CD4-positive, alpha-beta T cell (primary cell): ENCODE data around the gene ADCY7. TPM values are rescaled to one million over a fixed set of nuclear protein-coding genes. Genes with fewer than 3 reads are reported as not detected.

Experiments used
- ATAC-seq: fragments of 200-7000 bp; cut with Tn5 transposase; one replicate; pipeline ENCODE4 v1.10.0; 2022; ENCODE audit warnings: mild to moderate bottlenecking; ENCODE audit not compliant: poor library complexity
- CTCF ChIA-PET: fragments of 350-600 bp; sonication (Branson Sonifier 250); formaldehyde crosslinking; loops from one replicate; lab custom pipeline; 2021; ENCODE audit warnings: antibody characterized with exemption, inconsistent platforms; lab: Charles Lee
- POLR2A ChIA-PET: fragments of 350-600 bp; sonication (Branson Sonifier 250); formaldehyde crosslinking; loops from one replicate; lab custom pipeline; 2021; ENCODE audit warnings: antibody characterized with exemption, inconsistent platforms; lab: Charles Lee
- DNase-seq, 14 experiments: peaks; one replicate each; pipeline ENCODE4 v3.0.0-alpha.2; 2013 to 2020; ENCODE audit warnings: mixed read lengths in 2 of 14
- H3K27ac ChIP-seq, 2 donors: one replicate each; pipeline versions ENCODE4 v1.5.1 to v1.7.0; 2013; ENCODE audit warnings: low read length in 2 of 2, low read depth in 1 of 2, mild to moderate bottlenecking in 1 of 2
- H3K27me3 ChIP-seq, 2 experiments: 1 replicate in 1 of 2; 2 replicates in 1 of 2; pipeline versions ENCODE4 v1.6.1 to v1.7.0; 2013; ENCODE audit warnings: low read length in 2 of 2, control low read depth in 1 of 2, mild to moderate bottlenecking in 1 of 2, moderate library complexity in 1 of 2; ENCODE audit not compliant: insufficient read depth in 2 of 2, control insufficient read depth in 1 of 2
- H3K36me3 ChIP-seq: one replicate; pipeline ENCODE4 v1.6.1; 2013; ENCODE audit warnings: low read length, control low read depth; ENCODE audit not compliant: insufficient read depth
- H3K4me1 ChIP-seq: one replicate; pipeline ENCODE4 v1.6.1; 2013; ENCODE audit warnings: low read length, control low read depth; ENCODE audit not compliant: insufficient read depth
- H3K4me3 ChIP-seq: one replicate; pipeline ENCODE4 v1.5.1; 2013; ENCODE audit warnings: mild to moderate bottlenecking, low read length, moderate library complexity
- H3K9me3 ChIP-seq, 2 experiments: 1 replicate in 1 of 2; 2 replicates in 1 of 2; pipeline versions ENCODE4 v1.6.1 to v1.7.0; 2013; ENCODE audit warnings: low read length in 2 of 2, mild to moderate bottlenecking in 2 of 2, control low read depth in 1 of 2, moderate library complexity in 1 of 2; ENCODE audit not compliant: control insufficient read depth in 1 of 2, insufficient read depth in 1 of 2
- H3K27ac Mint-ChIP-seq: one replicate; pipeline ENCODE4 v1.8.0; 2020; ENCODE audit warnings: mixed read lengths
- H3K27me3 Mint-ChIP-seq: one replicate; pipeline ENCODE4 v1.8.0; 2021; ENCODE audit warnings: mixed read lengths
- H3K36me3 Mint-ChIP-seq: one replicate; pipeline ENCODE4 v1.8.0; 2021; ENCODE audit warnings: low read depth, mixed read lengths
- H3K4me1 Mint-ChIP-seq: one replicate; pipeline ENCODE4 v1.8.0; 2021; ENCODE audit warnings: low read depth, mixed read lengths
- H3K4me3 Mint-ChIP-seq: one replicate; pipeline ENCODE4 v1.8.0; 2020; ENCODE audit warnings: mild to moderate bottlenecking, mixed read lengths
- H3K9me3 Mint-ChIP-seq: one replicate; pipeline ENCODE4 v1.8.0; 2020; ENCODE audit warnings: mixed read lengths
- CTCF ChIP-seq: fragments of 200-600 bp; IDR thresholded peaks from one replicate; pipeline ENCODE4 v1.8.0; 2022; ENCODE audit warnings: antibody characterized with exemption, mild to moderate bottlenecking
- intact Hi-C, 2 experiments: fragments of 100-400 bp; cut with DNase I in 1 of 2; cut with micrococcal nuclease in 1 of 2; formaldehyde crosslinking; loops; one replicate each; pipeline versions ENCODE4 v1.15.1 to v1.9.0; 2023 to 2025; cut with DNase I, micrococcal nuclease
- total RNA-seq, 174 experiments: library from RNA in 2 of 174; stranded (reverse) in 2 of 174; gene quantifications; one replicate each; pipeline ENCODE4 v1.2.3 and lab custom pipeline; 2021 to 2026

The ADCY7 gene
- total RNA-seq, 2 experiments from 2014 or later: 136 to 147 TPM

- ChIA-PET CTCF (interaction anchor here (1.2 to 1.3 kb wide), 3 partner anchors 58 to 98 kb away, joined by 3 to 4 read pairs (median 3); partner anchors contain the start of gene BRD7), POLR2A (interaction anchor here (4.1 kb wide), 1 partner anchor 12 kb away, joined by 40 read pairs; no protein-coding TSS in a partner anchor)
- intact Hi-C loops: loop anchor here in 1 of 2 experiments (10.0 kb wide), 1 partner anchor 117 kb away; the partner anchor contains the start of gene TENT4B
- peaks cover 21% of the 10 kb centered on the region for H3K36me3 ChIP-seq
- peak overlapping the region; percentile 91 to 93 for H3K27ac ChIP-seq
- ATAC-seq: no peak
- H3K9me3 Mint-ChIP-seq: no peaks in the 10 kb centered on the region
- H3K9me3 ChIP-seq: no peaks in the 10 kb centered on the region
- peaks cover 94% of the 10 kb centered on the region for H3K4me1 Mint-ChIP-seq
- peak overlapping the region; percentile 100 for H3K27ac Mint-ChIP-seq
- no peak for DNase-seq
- H3K36me3 Mint-ChIP-seq: peaks cover 60% of the 10 kb centered on the region
- H3K4me3 ChIP-seq: no peak overlapping the region
- H3K4me1 ChIP-seq: peaks cover 97% of the 10 kb centered on the region
- no peaks in the 10 kb centered on the region for H3K27me3 Mint-ChIP-seq
- peak overlapping the region; percentile 78 for H3K4me3 Mint-ChIP-seq
- TF ChIP-seq CTCF: no peak
- H3K27me3 ChIP-seq: no peaks in the 10 kb centered on the region
These were observed 5.0 kb downstream of the ADCY7 start for GRCh38 chr16:50271148-50272041.

DNA sequence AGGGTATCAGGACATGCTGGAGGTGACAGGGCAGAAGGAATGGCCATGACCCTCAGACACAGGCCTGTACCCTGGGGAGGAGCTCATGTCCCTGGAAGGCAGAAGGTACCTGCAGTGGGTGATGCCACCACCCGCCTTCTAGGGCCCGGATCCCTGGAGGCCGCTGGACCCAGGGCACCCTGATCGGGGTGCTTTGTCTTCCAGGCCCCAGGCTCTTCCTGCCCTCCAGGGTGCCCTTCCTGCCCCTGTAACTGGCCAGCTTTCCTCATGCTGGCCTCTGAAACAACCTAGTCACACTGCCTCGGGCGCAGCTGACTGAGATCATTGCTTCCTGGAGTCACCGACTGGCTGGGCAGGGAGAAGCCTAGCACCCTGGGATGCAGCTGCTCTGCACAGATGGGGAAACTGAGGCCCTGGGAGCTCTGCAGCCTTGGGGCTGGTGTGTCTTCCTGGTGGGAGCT, 5.8 kb downstream of the ADCY7 start:
- H3K27ac ChIP-seq: peak overlapping the region; percentile 91 to 93
- no peak for ATAC-seq
- H3K36me3 Mint-ChIP-seq: peaks cover 57% of the 10 kb centered on the region
- H3K4me3 Mint-ChIP-seq: peak overlapping the region; percentile 95
- H3K4me1 ChIP-seq: peaks cover 98% of the 10 kb centered on the region
- no peaks in the 10 kb centered on the region for H3K27me3 Mint-ChIP-seq
- H3K9me3 ChIP-seq: no peaks in the 10 kb centered on the region
- no peaks in the 10 kb centered on the region for H3K9me3 Mint-ChIP-seq
- CTCF ChIA-PET: interaction anchor here (1.2 to 1.3 kb wide), 2 partner anchors 58 to 78 kb away, joined by 3 to 4 read pairs; no protein-coding TSS in a partner anchor
- DNase-seq: peak in 1 of 14 experiments; percentile 39
- intact Hi-C loops: loop anchor here in 1 of 2 experiments (10.0 kb wide), 1 partner anchor 117 kb away; the partner anchor contains the start of gene TENT4B
- peaks cover 25% of the 10 kb centered on the region for H3K36me3 ChIP-seq
- TF ChIP-seq CTCF: no peak
- POLR2A ChIA-PET: interaction anchor here (3.7 to 4.3 kb wide), 3 partner anchors 11 to 55 kb away, joined by 22 to 40 read pairs (median 32); no protein-coding TSS in a partner anchor
- peaks cover 96% of the 10 kb centered on the region for H3K4me1 Mint-ChIP-seq
- no peaks in the 10 kb centered on the region for H3K27me3 ChIP-seq
- peak overlapping the region; percentile 100 for H3K27ac Mint-ChIP-seq
- H3K4me3 ChIP-seq: no peak overlapping the region

DNA sequence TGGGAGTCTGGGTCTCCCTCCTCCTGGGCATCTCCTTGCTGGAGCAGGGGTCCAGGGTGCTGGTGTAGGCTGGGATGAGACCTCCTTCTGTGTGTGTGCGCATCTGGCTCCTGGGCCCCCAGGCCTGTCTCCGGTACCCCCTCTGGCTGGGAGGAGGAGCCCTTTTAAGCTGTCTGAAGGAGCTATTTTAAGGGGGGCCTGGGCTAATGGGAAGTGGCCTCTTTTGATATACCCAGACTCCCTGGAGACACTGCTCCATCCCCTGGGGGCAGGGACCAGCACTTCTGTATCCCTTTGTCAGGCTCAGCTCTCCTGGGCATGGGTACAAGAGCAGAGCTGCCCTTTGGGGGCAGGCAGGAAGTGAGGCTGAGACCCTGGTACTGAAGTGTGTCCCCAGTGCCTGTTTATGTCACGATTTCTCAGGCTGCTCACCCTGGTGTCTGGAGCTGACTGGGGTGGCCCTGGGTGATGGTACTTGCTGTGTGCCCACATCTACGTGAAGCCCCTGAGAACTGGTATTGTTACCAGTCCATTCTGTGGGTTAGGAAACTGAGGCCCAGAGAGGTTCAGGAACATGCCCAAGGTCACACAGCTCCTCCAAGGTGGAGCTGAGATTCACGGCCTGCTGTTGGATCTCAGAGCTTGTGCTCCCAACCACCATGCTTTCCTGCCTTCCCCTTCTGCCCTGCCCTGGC, 6.5 kb downstream of the ADCY7 start:
- peak overlapping the region; percentile 95 for H3K4me3 Mint-ChIP-seq
- H3K4me3 ChIP-seq: peak overlapping the region; percentile 73
- no peak for ATAC-seq

More for the DNA sequence above, 6.5 kb downstream of the ADCY7 start:
- Histone ChIP-seq H3K9me3 (no peaks in the 10 kb centered on the region), H3K36me3 (peaks cover 25% of the 10 kb centered on the region), H3K27me3 (no peaks in the 10 kb centered on the region), H3K27ac (peak overlapping the region; percentile 91 to 93), H3K4me1 (peaks cover 98% of the 10 kb centered on the region)
- Mint-ChIP-seq H3K27ac (peak overlapping the region; percentile 100), H3K9me3 (no peaks in the 10 kb centered on the region), H3K27me3 (no peaks in the 10 kb centered on the region), H3K4me1 (peaks cover 96% of the 10 kb centered on the region), H3K36me3 (peaks cover 56% of the 10 kb centered on the region)
- ChIA-PET POLR2A (interaction anchor here (1.2 to 4.3 kb wide), 13 partner anchors 11 to 469 kb away, joined by 4 to 40 read pairs (median 10); partner anchors contain the start of gene CNEP1R1), CTCF (interaction anchor here (1.2 to 3.2 kb wide), 4 partner anchors 54 to 392 kb away, joined by 3 to 12 read pairs (median 4); no protein-coding TSS in a partner anchor)
- no peak for TF ChIP-seq CTCF
- intact Hi-C loops: loop anchor here in 1 of 2 experiments (10.0 kb wide), 1 partner anchor 118 kb away; the partner anchor contains the start of gene TENT4B
- no peak for DNase-seq
